ENCODE results near the gene CCR9. TPM values are rescaled to one million over a fixed set of nuclear protein-coding genes. Genes with fewer than 3 reads are reported as not detected.

CCR9 gene
- total RNA-seq, 1 donor from 2014 or later, result not detected

GRCh38 chr3:45948311-45948781, 62.0 kb downstream of the CCR9 start:
- H3K9me3 Mint-ChIP-seq, result no peaks in the 10 kb centered on the region
- no peaks in the 10 kb centered on the region for H3K79me2 ChIP-seq (ENCODE audit: low read depth)
- H2AFZ ChIP-seq (replicated peaks), result no peak overlapping the region
- peaks cover 25% of the 10 kb centered on the region for H3K36me3 Mint-ChIP-seq
- no peak overlapping the region for H3K4me2 ChIP-seq
- H3K9ac ChIP-seq, result no peak overlapping the region
- no peaks in the 10 kb centered on the region for H3K9me3 ChIP-seq (ENCODE audit: low read depth)
- no peak overlapping the region for H3K27ac Mint-ChIP-seq
- no peaks in the 10 kb centered on the region for H3K27me3 ChIP-seq
- no peaks in the 10 kb centered on the region for H3K4me1 Mint-ChIP-seq
- H3K27me3 Mint-ChIP-seq (ENCODE audit: insufficient read depth, low read depth), result peaks cover 2% of the 10 kb centered on the region
- TF ChIP-seq CTCF (IDR thresholded peaks at IDR 0.05) (no peak), EZH2 (IDR thresholded peaks at IDR 0.05) (no peak), EZH2phosphoT487 (IDR thresholded peaks at IDR 0.05) (no peak)
- no peak overlapping the region for H3K27ac ChIP-seq
- no peaks in the 10 kb centered on the region for H3K4me1 ChIP-seq
- no peaks in the 10 kb centered on the region for H4K20me1 ChIP-seq (ENCODE audit: low read depth)
- H3K36me3 ChIP-seq, result no peaks in the 10 kb centered on the region
- no peak overlapping the region for H3K4me3 Mint-ChIP-seq
- H3K4me3 ChIP-seq, result no peak overlapping the region
- no peak for DNase-seq (ENCODE audit: low spot score)
- no peaks in the 10 kb centered on the region for H3F3A ChIP-seq (ENCODE audit: low read depth)

GRCh38 chr3:45948881-45949280, 62.5 kb downstream of the CCR9 start:
- peaks cover 2% of the 10 kb centered on the region for H3K27me3 Mint-ChIP-seq (ENCODE audit: insufficient read depth, low read depth)
- Histone ChIP-seq H3K27ac (no peak overlapping the region), H3K4me3 (no peak overlapping the region), H3K9ac (no peak overlapping the region), H3F3A (ENCODE audit: low read depth) (no peaks in the 10 kb centered on the region), H3K36me3 (no peaks in the 10 kb centered on the region), H3K4me1 (no peaks in the 10 kb centered on the region), H4K20me1 (ENCODE audit: low read depth) (no peaks in the 10 kb centered on the region), H3K27me3 (no peaks in the 10 kb centered on the region), H2AFZ (replicated peaks) (no peak overlapping the region), H3K9me3 (ENCODE audit: low read depth) (no peaks in the 10 kb centered on the region), H3K4me2 (no peak overlapping the region), H3K79me2 (ENCODE audit: low read depth) (no peaks in the 10 kb centered on the region)
- H3K9me3 Mint-ChIP-seq, result no peaks in the 10 kb centered on the region
- no peak overlapping the region for H3K4me3 Mint-ChIP-seq
- H3K4me1 Mint-ChIP-seq, result no peaks in the 10 kb centered on the region
- TF ChIP-seq CTCF (IDR thresholded peaks at IDR 0.05), result no peak
- TF ChIP-seq EZH2 (IDR thresholded peaks at IDR 0.05), result no peak
- TF ChIP-seq EZH2phosphoT487 (IDR thresholded peaks at IDR 0.05), result no peak
- peaks cover 28% of the 10 kb centered on the region for H3K36me3 Mint-ChIP-seq
- no peak for DNase-seq (ENCODE audit: low spot score)
- no peak overlapping the region for H3K27ac Mint-ChIP-seq

GRCh38 chr3:45949432-45949831, 63.1 kb downstream of the CCR9 start:
- H3F3A ChIP-seq (ENCODE audit: low read depth), result no peaks in the 10 kb centered on the region
- H3K4me2 ChIP-seq, result no peak overlapping the region
- H3K9ac ChIP-seq, result no peak overlapping the region
- no peaks in the 10 kb centered on the region for H3K4me1 ChIP-seq
- no peak for DNase-seq (ENCODE audit: low spot score)
- H3K36me3 ChIP-seq, result no peaks in the 10 kb centered on the region
- no peaks in the 10 kb centered on the region for H3K27me3 ChIP-seq
- H3K79me2 ChIP-seq (ENCODE audit: low read depth), result no peaks in the 10 kb centered on the region
- no peak overlapping the region for H2AFZ ChIP-seq (replicated peaks)
- H3K9me3 ChIP-seq (ENCODE audit: low read depth), result no peaks in the 10 kb centered on the region
- H3K27ac ChIP-seq, result no peak overlapping the region
- H3K9me3 Mint-ChIP-seq, result no peaks in the 10 kb centered on the region
- H3K36me3 Mint-ChIP-seq, result peaks cover 32% of the 10 kb centered on the region
- no peaks in the 10 kb centered on the region for H4K20me1 ChIP-seq (ENCODE audit: low read depth)
- H3K27ac Mint-ChIP-seq, result no peak overlapping the region
- H3K4me3 ChIP-seq, result no peak overlapping the region
- no peak overlapping the region for H3K4me3 Mint-ChIP-seq
- H3K27me3 Mint-ChIP-seq (ENCODE audit: insufficient read depth, low read depth), result peaks cover 2% of the 10 kb centered on the region
- TF ChIP-seq EZH2 (IDR thresholded peaks at IDR 0.05), result no peak
- no peaks in the 10 kb centered on the region for H3K4me1 Mint-ChIP-seq

- H3K4me2 ChIP-seq, result no peak overlapping the region
- H3F3A ChIP-seq (ENCODE audit: low read depth), result no peaks in the 10 kb centered on the region
- H2AFZ ChIP-seq (replicated peaks), result no peak overlapping the region
- no peaks in the 10 kb centered on the region for H3K9me3 ChIP-seq (ENCODE audit: low read depth)
- H3K27ac ChIP-seq, result no peak overlapping the region
- H4K20me1 ChIP-seq (ENCODE audit: low read depth), result no peaks in the 10 kb centered on the region
- H3K36me3 ChIP-seq, result no peaks in the 10 kb centered on the region
- H3K36me3 Mint-ChIP-seq, result peaks cover 32% of the 10 kb centered on the region
- peaks cover 2% of the 10 kb centered on the region for H3K27me3 Mint-ChIP-seq (ENCODE audit: insufficient read depth, low read depth)
- H3K9me3 Mint-ChIP-seq, result no peaks in the 10 kb centered on the region
- no peaks in the 10 kb centered on the region for H3K4me1 ChIP-seq
- H3K27ac Mint-ChIP-seq, result no peak overlapping the region
- TF ChIP-seq CTCF (IDR thresholded peaks at IDR 0.05), result no peak
- no peak for TF ChIP-seq EZH2 (IDR thresholded peaks at IDR 0.05)
- TF ChIP-seq EZH2phosphoT487 (IDR thresholded peaks at IDR 0.05), result no peak
- no peak for DNase-seq (ENCODE audit: low spot score)
- H3K4me3 Mint-ChIP-seq, result no peak overlapping the region
- H3K9ac ChIP-seq, result no peak overlapping the region
- no peak overlapping the region for H3K4me3 ChIP-seq
- no peaks in the 10 kb centered on the region for H3K27me3 ChIP-seq
- H3K79me2 ChIP-seq (ENCODE audit: low read depth), result no peaks in the 10 kb centered on the region
- H3K4me1 Mint-ChIP-seq, result no peaks in the 10 kb centered on the region
Observed at GRCh38 chr3:45950131-45950530, 63.8 kb downstream of the CCR9 start.
